ENCODE measurements around the gene WWTR1.

- no peak for TF ChIP-seq CTCF (IDR thresholded peaks at IDR 0.05)
- no peak for TF ChIP-seq POLR2A (IDR thresholded peaks at IDR 0.05)
Measured at GRCh38 chr3:149494759-149495580, 162.9 kb downstream of the WWTR1 start.

Data from upper lobe of left lung (tissue), 4 donors.